ENCODE data around the gene PLEKHG2. TPM values are rescaled to one million over a fixed set of nuclear protein-coding genes. Genes with fewer than 3 reads are reported as not detected.

PLEKHG2 gene
- total RNA-seq, 3 donors from 2014 or later (not counting 1 experiment from before 2014, with no cell fraction given) = 70.2 to 129 (median 80.7) TPM

DNA sequence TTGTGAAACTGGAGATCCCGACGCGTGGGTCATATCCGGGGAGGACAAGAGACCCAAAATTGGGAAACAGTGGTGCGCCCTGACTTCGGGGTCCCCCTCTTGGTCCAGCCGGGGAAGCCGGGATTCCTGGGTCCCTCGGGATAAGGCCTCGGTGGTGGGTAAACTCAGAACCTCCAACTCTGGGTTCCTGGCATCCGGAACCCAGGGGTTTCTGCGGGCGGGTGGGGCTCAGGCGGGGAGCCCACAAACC is 5.1 kb upstream of the PLEKHG2 start:
- H3K4me3 ChIP-seq (ENCODE audit: low read length) = peak overlapping the region; percentile 92
- WGBS (ENCODE audit: insufficient coverage) = under 1% methylated on average over 14 of the region's 14 CpGs
- H3K27ac Mint-ChIP-seq = peak overlapping the region; percentile 96 to 97

DNA sequence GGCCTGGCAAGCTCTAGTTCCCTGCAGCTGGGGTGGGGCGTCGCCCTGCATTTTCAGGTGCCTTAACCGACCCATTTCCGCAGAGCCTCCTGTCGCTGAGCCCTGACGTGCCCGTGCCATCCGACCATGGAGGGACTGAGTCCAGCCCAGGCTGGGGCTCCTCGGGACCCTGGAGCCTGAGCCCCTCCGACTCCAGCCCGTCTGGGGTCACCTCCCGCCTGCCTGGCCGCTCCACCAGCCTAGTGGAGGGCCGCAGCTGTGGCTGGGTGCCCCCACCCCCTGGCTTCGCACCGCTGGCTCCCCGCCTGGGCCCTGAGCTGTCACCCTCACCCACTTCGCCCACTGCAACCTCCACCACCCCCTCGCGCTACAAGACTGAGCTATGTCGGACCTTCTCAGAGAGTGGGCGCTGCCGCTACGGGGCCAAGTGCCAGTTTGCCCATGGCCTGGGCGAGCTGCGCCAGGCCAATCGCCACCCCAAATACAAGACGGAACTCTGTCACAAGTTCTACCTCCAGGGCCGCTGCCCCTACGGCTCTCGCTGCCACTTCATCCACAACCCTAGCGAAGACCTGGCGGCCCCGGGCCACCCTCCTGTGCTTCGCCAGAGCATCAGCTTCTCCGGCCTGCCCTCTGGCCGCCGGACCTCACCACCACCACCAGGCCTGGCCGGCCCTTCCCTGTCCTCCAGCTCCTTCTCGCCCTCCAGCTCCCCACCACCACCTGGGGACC is 4.6 kb upstream of the PLEKHG2 start:
- Histone ChIP-seq H3K36me3 (ENCODE audit: control insufficient read depth, insufficient read depth, low read length) (peaks cover 16% of the 10 kb centered on the region), H3K27me3 (ENCODE audit: control insufficient read depth, insufficient read depth, low read length) (no peaks in the 10 kb centered on the region), H3K4me1 (ENCODE audit: control insufficient read depth, insufficient read depth, low read length) (peaks cover 72% of the 10 kb centered on the region), H3K9me3 (ENCODE audit: control insufficient read depth, insufficient read depth, low read length) (no peaks in the 10 kb centered on the region), H3K27ac (ENCODE audit: low read length) (peak overlapping the region; percentile 96), H3K4me3 (ENCODE audit: low read length) (peak overlapping the region; percentile 92)
- H3K4me3 Mint-ChIP-seq = peak overlapping the region; percentile 97
- TF ChIP-seq, protein P1, sequence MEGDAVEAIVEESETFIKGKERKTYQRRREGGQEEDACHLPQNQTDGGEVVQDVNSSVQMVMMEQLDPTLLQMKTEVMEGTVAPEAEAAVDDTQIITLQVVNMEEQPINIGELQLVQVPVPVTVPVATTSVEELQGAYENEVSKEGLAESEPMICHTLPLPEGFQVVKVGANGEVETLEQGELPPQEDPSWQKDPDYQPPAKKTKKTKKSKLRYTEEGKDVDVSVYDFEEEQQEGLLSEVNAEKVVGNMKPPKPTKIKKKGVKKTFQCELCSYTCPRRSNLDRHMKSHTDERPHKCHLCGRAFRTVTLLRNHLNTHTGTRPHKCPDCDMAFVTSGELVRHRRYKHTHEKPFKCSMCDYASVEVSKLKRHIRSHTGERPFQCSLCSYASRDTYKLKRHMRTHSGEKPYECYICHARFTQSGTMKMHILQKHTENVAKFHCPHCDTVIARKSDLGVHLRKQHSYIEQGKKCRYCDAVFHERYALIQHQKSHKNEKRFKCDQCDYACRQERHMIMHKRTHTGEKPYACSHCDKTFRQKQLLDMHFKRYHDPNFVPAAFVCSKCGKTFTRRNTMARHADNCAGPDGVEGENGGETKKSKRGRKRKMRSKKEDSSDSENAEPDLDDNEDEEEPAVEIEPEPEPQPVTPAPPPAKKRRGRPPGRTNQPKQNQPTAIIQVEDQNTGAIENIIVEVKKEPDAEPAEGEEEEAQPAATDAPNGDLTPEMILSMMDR (IDR thresholded peaks at IDR 0.05) = no peak
- no peaks in the 10 kb centered on the region for H3K9me3 Mint-ChIP-seq
- H3K27me3 Mint-ChIP-seq (ENCODE audit: low read depth in 2 of 2) = no peaks in the 10 kb centered on the region
- H3K27ac Mint-ChIP-seq = peak overlapping the region; percentile 96 to 97
- DNase-seq = peak; percentile 59 to 81
- peaks cover 56 to 75% of the 10 kb centered on the region in 2 donors for H3K4me1 Mint-ChIP-seq
- peaks cover 7% of the 10 kb centered on the region for H3K36me3 Mint-ChIP-seq
- intact Hi-C loops (cut with micrococcal nuclease) = no loop called here
- no peak for ATAC-seq
- WGBS (ENCODE audit: insufficient coverage) = 5% methylated on average over 40 of the region's 40 CpGs

More for the DNA sequence above, 5.1 kb upstream of the PLEKHG2 start:
- intact Hi-C loops (cut with micrococcal nuclease) = no loop called here
- peak overlapping the region; percentile 96 for H3K27ac ChIP-seq (ENCODE audit: low read length)
- ATAC-seq (no peak), DNase-seq (no peak)
- peaks cover 16% of the 10 kb centered on the region for H3K36me3 ChIP-seq (ENCODE audit: control insufficient read depth, insufficient read depth, low read length)
- TF ChIP-seq, protein P1 (IDR thresholded peaks at IDR 0.05) = no peak
- H3K36me3 Mint-ChIP-seq = peaks cover 7% of the 10 kb centered on the region
- H3K4me1 ChIP-seq (ENCODE audit: control insufficient read depth, insufficient read depth, low read length) = peaks cover 75% of the 10 kb centered on the region
- H3K9me3 ChIP-seq (ENCODE audit: control insufficient read depth, insufficient read depth, low read length) = no peaks in the 10 kb centered on the region
- peaks cover 60 to 80% of the 10 kb centered on the region in 2 donors for H3K4me1 Mint-ChIP-seq
- no peaks in the 10 kb centered on the region for H3K9me3 Mint-ChIP-seq
- H3K27me3 Mint-ChIP-seq (ENCODE audit: low read depth in 2 of 2) = no peaks in the 10 kb centered on the region
- H3K27me3 ChIP-seq (ENCODE audit: control insufficient read depth, insufficient read depth, low read length) = no peaks in the 10 kb centered on the region
- H3K4me3 Mint-ChIP-seq = peak overlapping the region; percentile 97

DNA sequence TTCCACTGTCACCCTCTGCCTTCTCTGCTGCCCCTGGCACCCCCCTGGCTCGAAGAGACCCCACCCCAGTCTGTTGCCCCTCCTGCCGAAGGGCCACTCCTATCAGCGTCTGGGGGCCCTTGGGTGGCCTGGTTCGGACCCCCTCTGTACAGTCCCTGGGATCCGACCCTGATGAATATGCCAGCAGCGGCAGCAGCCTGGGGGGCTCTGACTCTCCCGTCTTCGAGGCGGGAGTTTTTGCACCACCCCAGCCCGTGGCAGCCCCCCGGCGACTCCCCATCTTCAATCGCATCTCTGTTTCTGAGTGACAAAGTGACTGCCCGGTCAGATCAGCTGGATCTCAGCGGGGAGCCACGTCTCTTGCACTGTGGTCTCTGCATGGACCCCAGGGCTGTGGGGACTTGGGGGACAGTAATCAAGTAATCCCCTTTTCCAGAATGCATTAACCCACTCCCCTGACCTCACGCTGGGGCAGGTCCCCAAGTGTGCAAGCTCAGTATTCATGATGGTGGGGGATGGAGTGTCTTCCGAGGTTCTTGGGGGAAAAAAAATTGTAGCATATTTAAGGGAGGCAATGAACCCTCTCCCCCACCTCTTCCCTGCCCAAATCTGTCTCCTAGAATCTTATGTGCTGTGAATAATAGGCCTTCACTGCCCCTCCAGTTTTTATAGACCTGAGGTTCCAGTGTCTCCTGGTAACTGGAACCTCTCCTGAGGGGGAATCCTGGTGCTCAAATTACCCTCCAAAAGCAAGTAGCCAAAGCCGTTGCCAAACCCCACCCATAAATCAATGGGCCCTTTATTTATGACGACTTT is 3.9 kb upstream of the PLEKHG2 start:
- H3K4me1 Mint-ChIP-seq = peaks cover 55 to 71% of the 10 kb centered on the region in 2 donors
- TF ChIP-seq, protein P1 (IDR thresholded peaks at IDR 0.05) = no peak

More for the DNA sequence above, 3.9 kb upstream of the PLEKHG2 start:
- Mint-ChIP-seq H3K4me3 (peak overlapping the region; percentile 97), H3K9me3 (no peaks in the 10 kb centered on the region), H3K27ac (peak overlapping the region; percentile 96 to 97), H3K36me3 (peaks cover 7% of the 10 kb centered on the region), H3K27me3 (ENCODE audit: low read depth in 2 of 2) (no peaks in the 10 kb centered on the region)
- Histone ChIP-seq H3K9me3 (ENCODE audit: control insufficient read depth, insufficient read depth, low read length) (no peaks in the 10 kb centered on the region), H3K27me3 (ENCODE audit: control insufficient read depth, insufficient read depth, low read length) (no peaks in the 10 kb centered on the region), H3K27ac (ENCODE audit: low read length) (peak overlapping the region; percentile 96), H3K4me1 (ENCODE audit: control insufficient read depth, insufficient read depth, low read length) (peaks cover 69% of the 10 kb centered on the region), H3K36me3 (ENCODE audit: control insufficient read depth, insufficient read depth, low read length) (peaks cover 16% of the 10 kb centered on the region), H3K4me3 (ENCODE audit: low read length) (peak overlapping the region; percentile 92)
- ATAC-seq (no peak), DNase-seq (peak; percentile 53 to 72)
- 30% methylated on average over 16 of the region's 20 CpGs for WGBS (ENCODE audit: insufficient coverage)
- intact Hi-C loops (cut with micrococcal nuclease) = no loop called here

Data from natural killer cell (primary cell).